MCF 10A (cell line): ENCODE results near the gene URGCP. TPM values are rescaled to one million over a fixed set of nuclear protein-coding genes. Genes with fewer than 3 reads are reported as not detected.

Experiments
- BruUV-seq: library from RNA; stranded (reverse); fragments of 400-500 nt; replicated peaks from 2 replicates; lab custom pipeline; 2021; lab: Mats Ljungman, UMichigan
- CTCF ChIA-PET: fragments of 300-600 bp; sonication (Branson Sonifier 250); formaldehyde crosslinking; extraction: SDS; loops from one replicate; lab custom pipeline; 2021; ENCODE audit warnings: antibody characterized with exemption, inconsistent platforms; lab: Yijun Ruan, JAX
- POLR2A ChIA-PET: fragments of 300-600, 350-650 bp; sonication (Branson Sonifier 250); formaldehyde crosslinking; extraction: SDS; loops from one replicate; lab custom pipeline; 2020; ENCODE audit warnings: antibody characterized with exemption, inconsistent platforms; lab: Yijun Ruan, JAX
- DNase-seq: peaks from one replicate; pipeline ENCODE4 v3.0.0-alpha.2; 2018; ENCODE audit not compliant: unreplicated experiment
- H3K27ac Mint-ChIP-seq: one replicate; pipeline ENCODE4 v1.8.0; 2022; ENCODE audit warnings: mild to moderate bottlenecking, low read depth, mixed read lengths; ENCODE audit not compliant: unreplicated experiment
- H3K27me3 Mint-ChIP-seq: one replicate; pipeline ENCODE4 v1.8.0; 2022; ENCODE audit warnings: mixed read lengths; ENCODE audit not compliant: insufficient read depth, unreplicated experiment
- H3K36me3 Mint-ChIP-seq: one replicate; pipeline ENCODE4 v1.8.0; 2022; ENCODE audit warnings: mild to moderate bottlenecking, moderate library complexity, mixed read lengths; ENCODE audit not compliant: insufficient read depth, unreplicated experiment
- H3K4me1 Mint-ChIP-seq: one replicate; pipeline ENCODE4 v1.8.0; 2022; ENCODE audit warnings: mixed read lengths; ENCODE audit not compliant: insufficient read depth, unreplicated experiment
- H3K4me3 Mint-ChIP-seq: one replicate; pipeline ENCODE4 v1.8.0; 2022; ENCODE audit warnings: mild to moderate bottlenecking, moderate library complexity, mixed read lengths; ENCODE audit not compliant: unreplicated experiment
- H3K9me3 Mint-ChIP-seq: one replicate; pipeline ENCODE4 v1.8.0; 2022; ENCODE audit warnings: mixed read lengths; ENCODE audit not compliant: unreplicated experiment
- intact Hi-C: fragments of 100-400 bp; cut with micrococcal nuclease; formaldehyde crosslinking; loops from 2 replicates; pipeline ENCODE4 v1.14.1; 2022
- total RNA-seq: library from RNA; stranded (reverse); gene quantifications from 2 replicates; pipeline ENCODE4 v1.2.3, GENCODE V29; 2022
- TF ChIP-seq, protein P1 (sequence below): fragments of 200-600 bp; IDR thresholded peaks from one replicate; pipeline ENCODE4 v1.8.0; 2022; ENCODE audit warnings: antibody characterized with exemption, mild to moderate bottlenecking; ENCODE audit not compliant: unreplicated experiment

The URGCP gene
- total RNA-seq, 1 experiment from 2014 or later, result 37.2 TPM

DNA sequence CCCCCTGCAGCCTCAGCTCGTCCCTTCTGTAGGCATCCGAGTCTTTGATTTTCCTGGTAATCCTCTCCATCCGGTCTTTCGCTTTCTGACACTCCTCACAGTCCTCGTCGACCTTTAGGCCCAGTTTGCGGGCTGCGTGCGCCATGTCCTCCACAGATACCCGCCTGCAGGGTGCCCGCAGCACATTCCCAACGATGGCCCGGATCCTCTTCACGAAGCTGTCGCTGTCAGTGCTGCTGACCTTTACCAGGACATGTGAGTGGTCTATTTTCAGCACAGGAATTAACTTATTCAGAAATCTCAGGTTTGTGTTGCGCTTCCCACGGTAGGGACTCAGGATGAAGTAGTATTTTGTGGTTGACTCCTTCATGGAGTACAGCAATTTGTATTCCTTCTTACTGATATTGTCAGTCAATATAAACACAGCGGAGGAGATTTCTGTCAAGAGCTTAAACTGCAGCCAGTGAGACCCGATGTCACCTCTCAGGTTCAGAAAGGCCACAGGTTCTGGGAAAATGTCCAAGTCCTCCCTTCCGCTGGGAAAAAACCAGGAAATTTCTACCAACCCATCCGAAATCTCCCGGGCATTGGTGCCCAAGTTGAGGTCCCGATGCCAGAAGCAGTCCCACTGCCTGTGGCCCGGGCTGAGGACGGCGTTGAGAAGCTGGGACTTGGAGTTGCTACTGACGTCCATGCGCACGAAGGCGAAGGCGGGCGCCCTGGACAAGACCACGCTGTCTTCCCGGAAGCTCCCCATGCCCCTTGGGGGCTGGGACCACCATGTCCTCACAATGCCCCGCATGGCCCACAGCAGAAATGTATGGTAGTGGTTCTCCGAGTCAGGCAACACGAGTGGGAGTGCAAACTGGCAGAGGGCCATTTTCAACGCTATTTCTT is 28.2 kb downstream of the URGCP start:
- H3K4me1 Mint-ChIP-seq, result peaks cover 16% of the 10 kb centered on the region
- BruUV-seq, result TSS peak; percentile 9
- no peaks in the 10 kb centered on the region for H3K27me3 Mint-ChIP-seq
- TF ChIP-seq, protein P1, sequence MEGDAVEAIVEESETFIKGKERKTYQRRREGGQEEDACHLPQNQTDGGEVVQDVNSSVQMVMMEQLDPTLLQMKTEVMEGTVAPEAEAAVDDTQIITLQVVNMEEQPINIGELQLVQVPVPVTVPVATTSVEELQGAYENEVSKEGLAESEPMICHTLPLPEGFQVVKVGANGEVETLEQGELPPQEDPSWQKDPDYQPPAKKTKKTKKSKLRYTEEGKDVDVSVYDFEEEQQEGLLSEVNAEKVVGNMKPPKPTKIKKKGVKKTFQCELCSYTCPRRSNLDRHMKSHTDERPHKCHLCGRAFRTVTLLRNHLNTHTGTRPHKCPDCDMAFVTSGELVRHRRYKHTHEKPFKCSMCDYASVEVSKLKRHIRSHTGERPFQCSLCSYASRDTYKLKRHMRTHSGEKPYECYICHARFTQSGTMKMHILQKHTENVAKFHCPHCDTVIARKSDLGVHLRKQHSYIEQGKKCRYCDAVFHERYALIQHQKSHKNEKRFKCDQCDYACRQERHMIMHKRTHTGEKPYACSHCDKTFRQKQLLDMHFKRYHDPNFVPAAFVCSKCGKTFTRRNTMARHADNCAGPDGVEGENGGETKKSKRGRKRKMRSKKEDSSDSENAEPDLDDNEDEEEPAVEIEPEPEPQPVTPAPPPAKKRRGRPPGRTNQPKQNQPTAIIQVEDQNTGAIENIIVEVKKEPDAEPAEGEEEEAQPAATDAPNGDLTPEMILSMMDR, result no peak
- H3K36me3 Mint-ChIP-seq, result peaks cover 77% of the 10 kb centered on the region
- intact Hi-C loops, result no loop called here
- POLR2A ChIA-PET, result interaction anchor here (1.4 to 1.5 kb wide), 2 partner anchors 9 to 27 kb away, joined by 5 read pairs; partner anchors contain the start of gene MRPS24
- CTCF ChIA-PET, result interaction anchor here (1.2 to 2.0 kb wide), 2 partner anchors 26 to 77 kb away, joined by 4 to 7 read pairs; no protein-coding TSS in a partner anchor
- no peak overlapping the region for H3K4me3 Mint-ChIP-seq
- no peak overlapping the region for H3K27ac Mint-ChIP-seq
- no peak for DNase-seq
- H3K9me3 Mint-ChIP-seq, result no peaks in the 10 kb centered on the region

DNA sequence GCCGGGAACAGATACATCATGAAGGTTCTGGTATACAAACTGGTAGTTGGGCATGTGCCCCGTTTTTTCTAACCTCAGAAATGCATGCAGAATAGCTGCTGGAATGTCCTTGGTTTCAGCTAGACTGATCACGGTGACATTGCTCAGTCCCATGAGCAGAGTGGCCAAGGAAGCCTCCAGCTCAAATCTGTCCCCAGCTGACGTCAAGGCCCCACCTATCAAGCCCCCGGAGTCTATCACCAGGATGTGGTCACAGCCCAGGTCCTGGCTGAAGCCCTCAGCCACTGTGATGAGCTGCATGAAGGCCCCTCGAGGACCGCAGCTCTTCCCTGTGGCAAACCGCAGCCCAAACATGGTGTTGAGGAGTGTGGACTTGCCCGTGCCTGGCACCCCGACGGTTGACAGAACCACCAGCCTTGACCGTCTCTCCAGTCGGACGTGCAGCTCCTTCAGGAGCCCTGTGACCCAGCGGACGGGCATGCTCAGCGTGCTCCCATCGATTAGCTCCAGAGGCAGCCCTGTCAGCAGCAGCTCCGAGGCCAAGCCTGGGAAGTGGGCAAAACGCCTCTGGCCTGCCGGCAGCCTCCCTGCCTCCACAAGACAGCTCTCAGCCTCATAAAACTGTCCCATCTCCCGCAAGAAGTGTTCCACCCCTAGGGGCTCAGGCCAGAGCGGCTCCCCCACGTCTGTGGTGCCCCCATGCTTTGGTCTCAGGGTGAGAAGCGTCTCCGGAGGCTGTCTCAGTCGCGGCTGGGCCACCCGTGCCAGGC is 29.2 kb downstream of the URGCP start:
- Mint-ChIP-seq H3K36me3 (peaks cover 71% of the 10 kb centered on the region), H3K27me3 (no peaks in the 10 kb centered on the region), H3K9me3 (no peaks in the 10 kb centered on the region), H3K4me3 (no peak overlapping the region), H3K4me1 (peaks cover 27% of the 10 kb centered on the region), H3K27ac (no peak overlapping the region)
- CTCF ChIA-PET, result interaction anchor here (0.8 to 2.0 kb wide), 3 partner anchors 38 to 177 kb away, joined by 4 to 7 read pairs (median 5); no protein-coding TSS in a partner anchor
- BruUV-seq, result no TSS peak
- DNase-seq, result no peak
- POLR2A ChIA-PET, result interaction anchor here (1.4 kb wide), 1 partner anchor 28 kb away, joined by 5 read pairs; no protein-coding TSS in a partner anchor
- TF ChIP-seq, protein P1, result no peak
- intact Hi-C loops, result no loop called here

- DNase-seq, result no peak
- ChIA-PET CTCF (interaction anchor here (1.0 kb wide), 1 partner anchor 176 kb away, joined by 4 read pairs; no protein-coding TSS in a partner anchor), POLR2A (interaction anchor here (0.6 kb wide), 1 partner anchor 291 kb away, joined by 3 read pairs; no protein-coding TSS in a partner anchor)
- no TSS peak for BruUV-seq
- H3K36me3 Mint-ChIP-seq, result peaks cover 62% of the 10 kb centered on the region
- H3K4me3 Mint-ChIP-seq, result no peak overlapping the region
- H3K27me3 Mint-ChIP-seq, result no peaks in the 10 kb centered on the region
- TF ChIP-seq, protein P1, result no peak
- H3K4me1 Mint-ChIP-seq, result peaks cover 29% of the 10 kb centered on the region
- no peaks in the 10 kb centered on the region for H3K9me3 Mint-ChIP-seq
- intact Hi-C loops, result no loop called here
- no peak overlapping the region for H3K27ac Mint-ChIP-seq
These were observed 30.2 kb downstream of the URGCP start for GRCh38 chr7:43876241-43876640.
